Jurkat, Clone E6-1 (cell line): ENCODE data around the gene TMEM120B.

Experiments
- DNase-seq: peaks from one replicate; pipeline ENCODE4 v3.0.0-alpha.2; 2011; ENCODE audit warnings: low read depth, low spot score
- H3K4me3 ChIP-seq: 2 replicates; pipeline ENCODE4 v1.5.1; 2011; ENCODE audit warnings: mild to moderate bottlenecking, low read length, control low read depth, moderate library complexity

Gene TMEM120B

DNA sequence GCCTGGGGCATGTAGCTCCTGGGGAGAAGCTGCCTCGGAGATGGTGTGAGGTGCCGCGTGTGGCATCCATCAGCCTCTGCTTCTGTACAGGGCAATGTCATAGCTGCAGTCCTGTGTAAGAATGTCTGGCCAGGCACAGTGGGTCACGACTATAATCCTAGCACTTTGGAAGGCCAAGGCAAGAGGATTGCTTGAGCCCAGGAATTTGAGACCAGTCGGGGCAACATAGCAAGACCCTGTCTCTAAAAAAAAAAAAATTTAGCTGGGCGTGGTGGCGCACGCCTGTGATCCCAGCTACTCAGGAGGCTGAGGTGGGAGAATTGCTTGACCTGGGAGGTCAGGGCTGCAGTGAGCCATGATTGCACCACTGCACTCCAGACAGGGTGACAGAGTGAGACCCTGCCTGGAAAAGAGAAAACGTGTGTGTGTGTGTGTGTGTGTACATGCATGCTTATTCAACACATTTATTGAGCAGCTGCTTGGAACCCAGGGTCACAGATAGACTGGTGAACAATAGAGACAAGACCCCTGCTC is 56.8 kb downstream of the TMEM120B start:
- no peak for DNase-seq
- no peak overlapping the region for H3K4me3 ChIP-seq

GRCh38 chr12:121769831-121770301 is 57.3 kb downstream of the TMEM120B start:
- H3K4me3 ChIP-seq = no peak overlapping the region
- DNase-seq = no peak

DNA sequence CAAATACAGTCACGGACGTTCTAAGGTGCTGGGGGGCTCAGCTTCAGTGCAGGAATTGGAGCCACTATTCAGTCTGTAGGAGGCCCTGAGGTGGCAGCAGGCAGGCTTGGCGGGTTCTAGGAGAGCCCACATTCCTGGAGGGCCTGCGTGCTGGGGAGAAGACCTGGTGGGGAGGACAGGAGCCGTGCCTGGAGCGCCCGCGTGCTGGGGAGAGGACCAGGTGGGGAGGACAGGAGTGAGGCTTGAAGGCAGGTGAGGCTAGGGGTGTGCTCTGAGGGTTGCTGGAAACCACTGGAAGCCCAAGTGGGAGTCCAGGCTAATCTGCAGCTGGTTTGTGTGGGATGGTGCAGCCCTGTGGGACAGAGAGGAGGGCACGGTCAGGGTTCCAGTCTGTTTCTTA is 57.8 kb downstream of the TMEM120B start:
- no peak overlapping the region for H3K4me3 ChIP-seq
- DNase-seq = no peak

DNA sequence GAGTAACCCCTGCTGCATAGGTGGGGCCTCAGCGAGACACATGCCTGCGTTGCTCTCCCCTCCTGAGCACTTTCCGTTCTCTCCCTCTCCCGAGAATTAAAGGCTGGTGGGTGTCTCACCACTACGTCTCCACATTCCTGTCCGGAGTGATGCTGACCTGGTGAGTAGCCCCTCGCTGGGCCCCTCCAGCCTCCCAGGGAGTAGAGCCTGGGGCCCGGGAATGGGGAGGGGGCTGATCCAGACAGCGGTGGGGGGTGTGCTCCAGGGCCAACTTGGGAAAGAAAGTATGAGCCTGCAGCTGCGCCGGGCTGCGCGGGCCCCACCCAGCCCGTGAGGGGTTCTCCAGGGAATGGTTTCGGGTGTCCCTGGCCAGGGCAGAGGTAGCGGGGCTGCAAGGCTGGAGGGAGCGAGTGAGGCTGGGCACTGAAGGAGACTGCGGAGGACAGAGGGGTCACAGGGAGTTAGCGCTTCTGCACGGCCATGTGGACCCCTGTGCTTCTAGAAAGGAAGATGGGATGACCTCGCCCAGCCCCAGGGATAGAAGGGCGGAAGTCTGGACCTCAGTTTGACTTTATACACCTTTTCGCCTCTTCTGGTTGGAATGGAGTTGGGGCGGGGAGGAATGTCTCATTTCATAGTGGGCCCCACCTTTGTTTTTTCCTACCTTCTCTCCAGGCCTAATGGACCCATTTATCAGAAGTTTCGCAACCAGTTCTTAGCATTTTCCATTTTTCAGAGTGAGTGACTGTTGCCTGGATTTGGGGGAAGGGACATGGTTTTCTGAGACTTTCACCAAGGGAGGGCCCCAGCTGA is 58.5 kb downstream of the TMEM120B start:
- no peak for DNase-seq
- H3K4me3 ChIP-seq = no peak overlapping the region

DNA sequence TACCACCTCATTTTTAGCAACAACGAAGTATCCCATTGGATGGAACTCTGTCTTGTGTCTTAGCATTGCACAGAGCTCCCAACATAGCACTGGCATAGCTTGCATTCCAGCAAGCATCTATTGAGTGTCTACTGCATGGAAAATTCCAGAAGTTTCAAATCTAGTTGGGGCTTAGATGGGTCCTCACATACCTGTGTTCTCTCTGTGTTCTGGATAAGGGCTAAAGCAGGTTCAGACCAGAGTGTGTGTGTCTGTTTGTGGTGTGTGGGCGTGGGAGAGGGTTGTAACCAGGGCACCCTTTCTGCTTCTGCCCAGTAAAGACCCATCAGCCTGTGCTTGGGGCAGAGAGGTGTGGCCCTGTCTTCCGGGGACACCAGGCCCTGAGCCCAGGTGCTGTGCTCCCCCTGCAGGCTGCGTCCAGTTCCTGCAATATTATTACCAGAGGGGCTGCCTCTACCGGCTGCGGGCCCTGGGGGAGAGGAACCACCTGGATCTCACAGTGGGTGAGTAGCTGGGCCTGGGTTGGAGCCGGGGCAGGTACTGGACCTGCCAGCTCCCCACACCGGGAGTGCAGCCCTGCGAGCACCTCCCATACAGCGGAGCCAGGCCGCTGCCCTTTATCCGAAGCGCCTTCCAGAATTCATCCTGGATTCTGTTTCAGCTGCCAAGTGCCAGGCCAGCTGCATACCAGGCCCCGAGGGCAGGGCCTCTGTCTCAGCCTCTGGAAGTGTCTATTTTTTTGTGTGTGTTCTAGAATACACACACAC is 60.6 kb downstream of the TMEM120B start:
- DNase-seq = peak; percentile 58
- H3K4me3 ChIP-seq = no peak overlapping the region

- H3K4me3 ChIP-seq = no peak overlapping the region
- no peak for DNase-seq
Observed at GRCh38 chr12:121774968-121775474, 62.5 kb downstream of the TMEM120B start.

GRCh38 chr12:121775501-121775900 is 62.9 kb downstream of the TMEM120B start:
- no peak for DNase-seq
- H3K4me3 ChIP-seq = no peak overlapping the region

DNA sequence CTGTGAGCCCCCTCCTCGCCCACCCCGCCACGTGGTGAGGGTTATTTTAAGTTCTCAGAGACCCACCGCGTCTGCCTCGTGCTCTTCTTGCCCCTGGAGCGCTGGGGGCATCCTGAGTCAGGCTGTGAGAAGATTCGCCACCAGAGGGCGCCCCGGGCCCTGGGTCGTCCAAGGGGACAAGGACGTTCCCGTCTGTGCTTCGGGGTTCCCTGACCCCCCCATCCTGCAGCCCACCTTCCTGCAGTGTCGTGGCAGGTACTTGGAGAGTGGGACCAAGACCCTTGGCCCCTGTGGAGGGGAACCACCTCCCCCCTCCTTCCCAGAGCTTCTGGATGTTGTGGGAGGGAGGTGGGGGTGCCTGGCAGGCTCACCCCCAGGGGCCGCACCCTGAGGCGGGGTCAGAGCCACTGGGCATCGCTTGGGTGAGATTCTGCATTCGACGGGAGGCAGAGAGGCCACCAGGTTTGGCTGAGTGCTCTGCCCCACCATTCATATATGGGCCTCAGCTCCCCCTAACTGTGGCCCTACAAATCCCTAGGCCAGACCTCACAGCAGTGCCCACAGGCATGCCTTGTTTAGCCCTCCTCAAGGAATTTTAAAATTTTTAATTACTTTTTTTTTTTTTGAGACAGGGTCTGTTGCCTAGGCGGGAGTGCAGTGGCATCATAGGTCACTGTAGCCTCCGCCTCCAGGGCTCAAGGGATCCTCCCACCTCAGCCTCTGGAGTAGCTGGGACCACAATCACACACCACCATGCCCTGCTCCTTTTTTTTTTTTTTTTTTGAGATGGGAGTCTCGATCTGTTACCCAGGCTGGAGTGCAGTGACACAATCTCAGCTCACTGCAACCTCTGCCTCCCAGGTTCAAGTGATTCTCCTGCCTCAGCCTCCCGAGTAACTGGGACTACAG is 63.9 kb downstream of the TMEM120B start:
- no peak overlapping the region for H3K4me3 ChIP-seq
- no peak for DNase-seq

- no peak overlapping the region for H3K4me3 ChIP-seq
- DNase-seq = no peak
Observed at GRCh38 chr12:121778567-121779421, 66.2 kb downstream of the TMEM120B start.

DNA sequence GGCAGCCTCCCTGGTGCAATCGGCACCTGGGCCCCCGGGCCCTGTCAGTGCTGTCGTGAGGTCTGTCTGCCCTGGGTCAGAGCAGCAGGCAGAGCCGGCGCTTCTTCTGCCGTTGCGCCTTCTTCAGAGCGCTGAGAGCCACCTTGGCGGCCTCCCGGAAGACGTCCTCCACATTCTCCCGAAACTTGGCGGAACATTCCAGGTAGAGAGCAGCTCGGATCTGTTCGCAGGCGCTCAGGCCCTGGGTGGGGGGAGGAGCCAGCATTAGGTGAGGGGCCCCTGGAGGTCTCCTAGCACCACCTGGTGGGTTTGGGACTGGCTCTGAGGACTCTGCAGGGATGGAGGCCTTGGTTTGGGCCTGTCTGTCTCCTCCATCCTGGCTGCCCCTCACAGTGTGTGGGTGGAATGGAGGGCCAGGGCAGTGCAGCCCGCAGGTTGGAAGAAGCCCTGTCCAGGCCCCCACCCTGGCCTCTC is 66.9 kb downstream of the TMEM120B start:
- H3K4me3 ChIP-seq = no peak overlapping the region
- DNase-seq = no peak

DNA sequence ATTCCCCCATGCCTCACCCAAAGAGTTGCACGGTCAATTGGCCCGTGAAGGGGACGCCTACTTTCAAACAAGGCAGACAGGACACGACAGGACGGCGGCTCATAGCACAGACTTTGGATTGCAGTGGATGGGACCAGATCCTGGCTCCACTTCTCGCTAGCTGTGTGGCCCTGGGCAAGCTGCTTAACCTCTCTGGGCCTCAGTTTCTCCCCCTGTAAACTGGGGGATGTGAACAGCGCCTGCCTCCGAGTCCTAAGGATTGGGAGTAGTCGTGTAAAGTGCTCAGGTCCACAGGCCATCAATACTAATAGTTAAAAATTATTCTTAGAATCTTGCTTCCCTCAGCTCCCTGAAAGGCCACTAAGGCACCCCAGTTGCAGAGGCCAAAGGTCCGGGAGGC is 67.9 kb downstream of the TMEM120B start:
- no peak for DNase-seq
- no peak overlapping the region for H3K4me3 ChIP-seq

GRCh38 chr12:121781484-121781997 is 69.0 kb downstream of the TMEM120B start:
- no peak overlapping the region for H3K4me3 ChIP-seq
- DNase-seq = no peak

GRCh38 chr12:121781998-121782979 is 69.7 kb downstream of the TMEM120B start:
- DNase-seq = no peak

DNA sequence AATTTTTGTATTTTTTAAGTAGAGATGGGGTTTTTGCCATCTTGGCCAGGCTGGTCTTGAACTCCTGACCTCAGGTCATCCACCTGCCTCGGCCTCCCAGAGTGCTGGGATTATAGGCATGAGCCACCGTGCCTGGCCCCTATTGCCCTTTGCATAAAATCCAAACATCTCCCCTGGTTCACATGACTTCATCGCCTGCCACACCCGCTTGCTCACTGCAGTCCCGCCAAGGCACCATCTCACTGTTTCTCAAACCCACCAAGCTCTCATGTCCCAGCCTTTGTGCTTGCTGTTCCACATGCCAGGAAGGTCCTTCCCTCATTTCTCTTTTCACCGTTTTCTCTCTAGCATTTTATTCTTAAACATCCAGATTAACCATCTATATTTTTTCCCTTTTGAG is 71.2 kb downstream of the TMEM120B start:
- no peak overlapping the region for H3K4me3 ChIP-seq
- no peak for DNase-seq

More at GRCh38 chr12:121781998-121782979, 69.7 kb downstream of the TMEM120B start:
- no peak overlapping the region for H3K4me3 ChIP-seq

DNA sequence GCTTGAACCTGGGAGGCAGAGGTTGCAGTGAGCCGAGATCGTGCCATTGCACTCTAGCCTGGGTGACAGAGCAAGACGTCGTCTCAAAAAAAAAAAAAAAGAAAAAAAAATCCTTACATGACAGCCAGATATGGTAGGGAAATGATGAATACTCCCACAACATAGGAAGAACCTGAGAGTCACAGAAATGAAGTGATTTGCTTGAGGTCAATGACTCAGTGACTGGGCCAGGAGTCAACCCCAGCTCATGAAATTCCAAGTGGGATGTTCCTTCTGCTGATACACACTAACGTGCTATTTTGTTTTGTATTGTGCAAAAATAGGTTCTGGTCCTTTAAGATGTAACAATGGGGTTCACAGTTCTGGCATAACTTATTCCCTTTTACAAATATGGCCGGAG is 71.9 kb downstream of the TMEM120B start:
- no peak overlapping the region for H3K4me3 ChIP-seq
- no peak for DNase-seq

DNA sequence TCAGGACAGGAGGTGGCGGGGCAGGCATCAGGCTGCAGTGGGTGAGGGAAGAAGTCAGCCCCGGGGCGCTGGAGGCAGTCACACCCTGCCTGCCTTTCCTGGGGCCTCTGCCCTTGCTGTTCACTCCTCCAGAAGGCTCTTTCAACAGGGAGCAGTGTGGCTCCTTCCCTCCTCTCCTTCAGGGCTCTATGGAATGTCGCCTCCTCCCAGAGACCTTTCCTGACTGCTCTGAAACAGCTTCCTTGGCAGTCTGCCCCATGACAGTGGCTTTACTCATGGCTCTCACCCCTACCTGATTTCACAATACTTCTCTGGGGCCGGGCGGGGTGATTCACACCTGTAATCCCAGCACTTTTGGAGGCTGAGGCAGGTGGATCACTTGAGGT is 73.9 kb downstream of the TMEM120B start:
- no peak for DNase-seq
- H3K4me3 ChIP-seq = no peak overlapping the region
